IMR-90 (cell line): Measurements from ENCODE around the gene ROBO2. TPM values are rescaled to one million over a fixed set of nuclear protein-coding genes. Genes with fewer than 3 reads are reported as not detected.

Experiments
- ATAC-seq: fragments of 200-7000 bp; cut with Tn5 transposase; 2 replicates; pipeline ENCODE4 v1.9.1; 2020; ENCODE audit warnings: low read depth, mild to moderate bottlenecking, moderate library complexity
- BruUV-seq: library from RNA; stranded (reverse); fragments of 400-500 nt; replicated peaks from 2 replicates; lab custom pipeline; 2021; lab: Mats Ljungman, UMichigan
- CTCF ChIA-PET: fragments of 300-600 bp; formaldehyde crosslinking; extraction: SDS; loops from one replicate; lab custom pipeline; 2021; ENCODE audit warnings: antibody characterized with exemption; lab: Yijun Ruan, JAX
- POLR2A ChIA-PET: fragments of 300-600 bp; sonication (Branson Sonifier 250); formaldehyde crosslinking; loops from one replicate; lab custom pipeline; 2022; ENCODE audit warnings: antibody characterized with exemption; ENCODE audit not compliant: unreplicated experiment; lab: Charles Lee
- DNase-seq: peaks from one replicate; pipeline ENCODE4 v3.0.0; 2013
- H2AFZ ChIP-seq: replicated peaks from 2 replicates; pipeline ENCODE3; 2013; ENCODE audit warnings: low read length, mild to moderate bottlenecking; ENCODE audit not compliant: poor library complexity
- H2AK5ac ChIP-seq: 2 replicates; pipeline ENCODE4 v1.6.1; 2013; ENCODE audit warnings: low read depth, low read length, inconsistent platforms
- H2AK9ac ChIP-seq: replicated peaks from 2 replicates; pipeline ENCODE3; 2013; ENCODE audit warnings: mild to moderate bottlenecking, low read depth, low read length, moderate library complexity; ENCODE audit not compliant: poor library complexity
- H2BK120ac ChIP-seq: 2 replicates; pipeline ENCODE4 v1.6.1; 2013; ENCODE audit warnings: low read depth, low read length, inconsistent platforms
- H2BK15ac ChIP-seq: 3 replicates; pipeline ENCODE4 v1.6.1; 2013; ENCODE audit warnings: low read depth, low read length, inconsistent platforms
- H2BK20ac ChIP-seq: 2 replicates; pipeline ENCODE4 v1.6.1; 2013; ENCODE audit warnings: low read depth, mild to moderate bottlenecking, inconsistent platforms, low read length, moderate library complexity
- H2BK5ac ChIP-seq: 2 replicates; pipeline ENCODE4 v1.6.1; 2013; ENCODE audit warnings: mild to moderate bottlenecking, low read depth, low read length, inconsistent platforms; ENCODE audit not compliant: poor library complexity, severe bottlenecking
- H3K14ac ChIP-seq: replicated peaks from 2 replicates; pipeline ENCODE4 v1.6.1; 2013; ENCODE audit warnings: low read depth, low read length, inconsistent platforms
- H3K18ac ChIP-seq: 2 replicates; pipeline ENCODE4 v1.6.1; 2013; ENCODE audit warnings: low read depth, low read length, control low read depth
- H3K23ac ChIP-seq: 2 replicates; pipeline ENCODE4 v1.6.1; 2013; ENCODE audit warnings: low read depth, low read length, inconsistent platforms
- H3K27ac ChIP-seq: 2 replicates; pipeline ENCODE4 v1.5.1; 2013; ENCODE audit warnings: mild to moderate bottlenecking, control low read depth, low read length; ENCODE audit not compliant: insufficient read depth
- H3K27me3 ChIP-seq: 2 replicates; pipeline ENCODE4 v1.6.1; 2013; ENCODE audit warnings: low read length; ENCODE audit not compliant: control insufficient read depth, insufficient read depth
- H3K36me3 ChIP-seq: 2 replicates; pipeline ENCODE4 v1.6.1; 2013; ENCODE audit warnings: low read length, mixed read lengths; ENCODE audit not compliant: control insufficient read depth, insufficient read depth
- H3K4ac ChIP-seq: 2 replicates; pipeline ENCODE4 v1.6.1; 2013; ENCODE audit warnings: low read depth, low read length, inconsistent platforms
- H3K4me1 ChIP-seq: 2 replicates; pipeline ENCODE4 v1.6.1; 2013; ENCODE audit warnings: low read length, mixed read lengths; ENCODE audit not compliant: control insufficient read depth, insufficient read depth
- H3K4me2 ChIP-seq: 2 replicates; pipeline ENCODE4 v1.6.1; 2013; ENCODE audit warnings: low read depth, mild to moderate bottlenecking, control low read depth, low read length, moderate library complexity
- H3K4me3 ChIP-seq: 2 replicates; pipeline ENCODE4 v1.5.1; 2013; ENCODE audit warnings: low read depth, mild to moderate bottlenecking, control low read depth, low read length, moderate library complexity; ENCODE audit not compliant: insufficient read depth
- H3K56ac ChIP-seq: 2 replicates; pipeline ENCODE4 v1.6.1; 2013; ENCODE audit warnings: low read length, inconsistent platforms; ENCODE audit not compliant: insufficient read depth; ENCODE audit errors: extremely low read depth
- H3K79me1 ChIP-seq, 2 experiments: 2 replicates each; pipeline ENCODE4 v1.6.1; 2013; ENCODE audit warnings: low read length in 2 of 2, inconsistent platforms in 1 of 2, low read depth in 1 of 2
- H3K9ac ChIP-seq: 2 replicates; pipeline ENCODE4 v1.6.1; 2013; ENCODE audit warnings: low read depth, low read length, control low read depth
- H3K9me1 ChIP-seq: 2 replicates; pipeline ENCODE4 v1.6.1; 2013; ENCODE audit warnings: low read length, inconsistent platforms; ENCODE audit not compliant: insufficient read depth
- H3K9me3 ChIP-seq: 2 replicates; pipeline ENCODE4 v1.6.1; 2013; ENCODE audit warnings: low read length; ENCODE audit not compliant: control insufficient read depth, insufficient read depth
- H4K20me1 ChIP-seq: 2 replicates; pipeline ENCODE4 v1.6.1; 2013; ENCODE audit warnings: low read length, inconsistent platforms; ENCODE audit not compliant: insufficient read depth
- H4K5ac ChIP-seq: 2 replicates; pipeline ENCODE4 v1.6.1; 2013; ENCODE audit warnings: mild to moderate bottlenecking, low read depth, low read length, control low read depth
- H4K8ac ChIP-seq, 2 experiments: 2 replicates each; pipeline ENCODE4 v1.6.1; 2013; ENCODE audit warnings: low read depth in 2 of 2, low read length in 2 of 2, control low read depth in 1 of 2, inconsistent platforms in 1 of 2
- H4K91ac ChIP-seq: 2 replicates; pipeline ENCODE4 v1.6.1; 2013; ENCODE audit warnings: low read depth, low read length, inconsistent platforms; ENCODE audit not compliant: insufficient read depth
- BHLHE40 ChIP-seq: fragments of 150-350 bp; IDR thresholded peaks from 2 replicates; pipeline ENCODE4 v1.6.1; 2016; ENCODE audit warnings: mild to moderate bottlenecking, low read depth, low read length
- CEBPB ChIP-seq: IDR thresholded peaks from 2 replicates; pipeline ENCODE4 v1.6.1; 2012; ENCODE audit warnings: low read depth, low read length, improper control_type of control experiment
- CHD1 ChIP-seq: IDR thresholded peaks from 2 replicates; pipeline ENCODE4 v1.6.1; 2012; ENCODE audit warnings: low read depth, low read length, improper control_type of control experiment
- MAFK ChIP-seq: IDR thresholded peaks from 2 replicates; pipeline ENCODE4 v1.6.1; 2012; ENCODE audit warnings: low read depth, low read length, improper control_type of control experiment
- MXI1 ChIP-seq: IDR thresholded peaks from 2 replicates; pipeline ENCODE4 v1.6.1; 2012; ENCODE audit warnings: low read depth, mild to moderate bottlenecking, low read length, moderate library complexity, borderline replicate concordance
- POLR2A ChIP-seq: IDR thresholded peaks from 2 replicates; pipeline ENCODE4 v1.6.1; 2012; ENCODE audit warnings: mild to moderate bottlenecking, low read depth, low read length
- RAD21 ChIP-seq: IDR thresholded peaks from 2 replicates; pipeline ENCODE4 v1.6.1; 2012; ENCODE audit warnings: low read length, improper control_type of control experiment
- SMC3 ChIP-seq: fragments of 150-350 bp; IDR thresholded peaks from 2 replicates; pipeline ENCODE4 v1.6.1; 2016; ENCODE audit warnings: low read depth, mild to moderate bottlenecking, antibody characterized with exemption, low read length, moderate library complexity
- WGBS, 2 experiments: methylation state at CpG; one replicate each; pipeline versions ENCODE4 v1.1.5 to v1.1.7; 2013; ENCODE audit warnings: missing lambda C conversion rate in 2 of 2; ENCODE audit not compliant: insufficient read length in 1 of 2; ENCODE audit errors: extremely low coverage in 2 of 2; 5-methylcytosine and 5-hydroxymethylcytosine counted together
- dilution Hi-C: fragments of 300-500 bp; cut with HindIII; formaldehyde crosslinking; loops from one replicate; pipeline ENCODE4 v1.14.3; 2018; ENCODE audit warnings: low sequenced_read_pairs; ENCODE audit not compliant: unreplicated experiment
- in situ Hi-C: fragments of 300-500 bp; cut with MboI; formaldehyde crosslinking; loops from 3 replicates; pipeline ENCODE4 v1.14.3; 2019; ENCODE audit warnings: low sequenced_read_pairs, inconsistent platforms, mixed read lengths
- intact Hi-C: fragments of 100-400 bp; cut with micrococcal nuclease; formaldehyde crosslinking; loops from 2 replicates; pipeline ENCODE4 v1.10.0; 2022
- polyA plus RNA-seq, 3 experiments: library from polyadenylated mRNA; depleted of rRNA; stranded (reverse); fragments of >200 nt; gene quantifications; 2 replicates each; pipeline ENCODE4 v1.2.3, GENCODE V29; 2012; ENCODE audit warnings: low replicate concordance in 1 of 3
- total RNA-seq: library from RNA; depleted of rRNA; stranded (reverse); fragments of >200 nt; gene quantifications from 2 replicates; pipeline ENCODE4 v1.2.3, GENCODE V29; 2012
- TF ChIP-seq, protein P1 (sequence below): fragments of 150-350 bp; IDR thresholded peaks from 2 replicates; pipeline ENCODE4 v1.6.1; 2017; ENCODE audit warnings: mild to moderate bottlenecking, antibody characterized with exemption, low read length, low read depth
- TF ChIP-seq, protein P2 (sequence below): fragments of 150-350 bp; IDR thresholded peaks from 2 replicates; pipeline ENCODE4 v1.6.1; 2016; ENCODE audit warnings: low read depth, mild to moderate bottlenecking, low read length, moderate library complexity, borderline replicate concordance

ROBO2 gene
- total and polyA plus RNA-seq, 2 of the 4 experiments (the other 2 are of a cell fraction): 9.3 to 14.5 TPM

DNA sequence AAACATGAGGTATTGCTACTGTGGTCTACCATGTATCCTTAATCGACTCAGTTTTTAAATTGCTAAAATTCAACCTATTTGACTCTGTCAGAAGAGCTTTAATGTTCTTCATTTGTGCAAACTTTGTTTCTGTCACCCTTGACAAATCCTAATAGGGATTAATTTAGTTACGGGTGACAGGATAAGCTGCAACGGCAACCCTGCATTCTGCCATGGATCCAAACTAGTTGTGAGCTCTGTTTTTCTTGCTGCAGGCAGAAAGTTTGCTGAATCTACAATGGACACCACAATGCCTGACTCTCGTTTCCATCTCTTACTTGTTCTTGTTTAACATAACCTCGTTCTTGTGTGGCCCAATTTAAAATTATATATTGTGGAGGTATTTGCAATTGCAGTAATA lies 352.3 kb downstream of the ROBO2 start:
- dilution Hi-C loops: no loop called here
- no peak for ATAC-seq

More for the DNA sequence above, 352.3 kb downstream of the ROBO2 start:
- H3K4ac ChIP-seq: no peak overlapping the region
- H2AK9ac ChIP-seq: no peak overlapping the region
- no peak overlapping the region for H2AFZ ChIP-seq
- no peaks in the 10 kb centered on the region for H3K79me1 ChIP-seq
- no peak for DNase-seq
- CTCF ChIA-PET: no interaction called here
- H3K27ac ChIP-seq: no peak overlapping the region
- H3K14ac ChIP-seq: no peak overlapping the region
- no TSS peak for BruUV-seq
- H3K56ac ChIP-seq: no peak overlapping the region
- no peak overlapping the region for H3K18ac ChIP-seq
- no peak overlapping the region for H3K4me3 ChIP-seq
- H3K9me1 ChIP-seq: no peaks in the 10 kb centered on the region
- no peaks in the 10 kb centered on the region for H4K20me1 ChIP-seq
- H4K5ac ChIP-seq: no peak overlapping the region
- no peaks in the 10 kb centered on the region for H3K36me3 ChIP-seq
- H3K9ac ChIP-seq: no peak overlapping the region
- no peak overlapping the region for H4K8ac ChIP-seq
- H2BK15ac ChIP-seq: no peak overlapping the region
- no CpG with 5 or more reads among the region's 5 CpGs for WGBS, 2 experiments
- intact Hi-C loops (no loop called here), in situ Hi-C loops (no loop called here)
- no peak overlapping the region for H3K4me2 ChIP-seq
- no peak overlapping the region for H2BK5ac ChIP-seq
- TF ChIP-seq BHLHE40: no peak
- TF ChIP-seq CHD1: no peak
- TF ChIP-seq SMC3: no peak
- no peak for TF ChIP-seq RAD21
- TF ChIP-seq, protein P1, sequence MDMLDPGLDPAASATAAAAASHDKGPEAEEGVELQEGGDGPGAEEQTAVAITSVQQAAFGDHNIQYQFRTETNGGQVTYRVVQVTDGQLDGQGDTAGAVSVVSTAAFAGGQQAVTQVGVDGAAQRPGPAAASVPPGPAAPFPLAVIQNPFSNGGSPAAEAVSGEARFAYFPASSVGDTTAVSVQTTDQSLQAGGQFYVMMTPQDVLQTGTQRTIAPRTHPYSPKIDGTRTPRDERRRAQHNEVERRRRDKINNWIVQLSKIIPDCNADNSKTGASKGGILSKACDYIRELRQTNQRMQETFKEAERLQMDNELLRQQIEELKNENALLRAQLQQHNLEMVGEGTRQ: no peak
- TF ChIP-seq MAFK: no peak
- TF ChIP-seq, protein P2, sequence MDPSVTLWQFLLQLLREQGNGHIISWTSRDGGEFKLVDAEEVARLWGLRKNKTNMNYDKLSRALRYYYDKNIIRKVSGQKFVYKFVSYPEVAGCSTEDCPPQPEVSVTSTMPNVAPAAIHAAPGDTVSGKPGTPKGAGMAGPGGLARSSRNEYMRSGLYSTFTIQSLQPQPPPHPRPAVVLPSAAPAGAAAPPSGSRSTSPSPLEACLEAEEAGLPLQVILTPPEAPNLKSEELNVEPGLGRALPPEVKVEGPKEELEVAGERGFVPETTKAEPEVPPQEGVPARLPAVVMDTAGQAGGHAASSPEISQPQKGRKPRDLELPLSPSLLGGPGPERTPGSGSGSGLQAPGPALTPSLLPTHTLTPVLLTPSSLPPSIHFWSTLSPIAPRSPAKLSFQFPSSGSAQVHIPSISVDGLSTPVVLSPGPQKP: no peak
- TF ChIP-seq CEBPB: no peak
- TF ChIP-seq POLR2A: no peak
- no peak for TF ChIP-seq MXI1
- H2BK20ac ChIP-seq: no peak overlapping the region
- H2AK5ac ChIP-seq: no peak overlapping the region
- POLR2A ChIA-PET: no interaction called here
- no peak overlapping the region for H3K23ac ChIP-seq
- H4K91ac ChIP-seq: no peak overlapping the region
- no peaks in the 10 kb centered on the region for H3K9me3 ChIP-seq
- H3K27me3 ChIP-seq: no peaks in the 10 kb centered on the region
- no peak overlapping the region for H2BK120ac ChIP-seq
- H3K4me1 ChIP-seq: no peaks in the 10 kb centered on the region
